Measurements from ENCODE around the gene C17orf114.

Gene C17orf114

DNA sequence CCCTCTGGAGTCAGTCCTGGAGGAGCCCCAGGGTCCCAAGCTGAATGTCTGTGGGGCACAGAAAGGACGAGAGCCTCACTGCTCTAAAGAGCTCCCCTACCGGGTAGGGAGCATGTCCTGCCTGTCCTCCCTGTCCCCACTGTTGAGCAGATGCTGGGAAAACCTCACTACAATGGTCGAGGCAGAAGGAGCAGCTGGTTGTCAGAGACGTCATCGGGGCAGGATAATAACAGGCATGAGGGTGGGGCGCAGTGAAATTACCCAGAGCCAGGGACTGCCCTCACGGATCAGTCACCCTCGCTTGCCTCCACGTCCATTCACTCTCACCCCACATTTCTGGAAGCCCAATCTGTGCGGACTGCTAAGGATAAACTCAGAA is 29.9 kb downstream of the C17orf114 start:
- intact Hi-C loops (cut with DNase I), result no loop called here
- H3K27me3 ChIP-seq, result peaks cover 0 to 20% (median 0%) of the 10 kb centered on the region in 3 donors

DNA sequence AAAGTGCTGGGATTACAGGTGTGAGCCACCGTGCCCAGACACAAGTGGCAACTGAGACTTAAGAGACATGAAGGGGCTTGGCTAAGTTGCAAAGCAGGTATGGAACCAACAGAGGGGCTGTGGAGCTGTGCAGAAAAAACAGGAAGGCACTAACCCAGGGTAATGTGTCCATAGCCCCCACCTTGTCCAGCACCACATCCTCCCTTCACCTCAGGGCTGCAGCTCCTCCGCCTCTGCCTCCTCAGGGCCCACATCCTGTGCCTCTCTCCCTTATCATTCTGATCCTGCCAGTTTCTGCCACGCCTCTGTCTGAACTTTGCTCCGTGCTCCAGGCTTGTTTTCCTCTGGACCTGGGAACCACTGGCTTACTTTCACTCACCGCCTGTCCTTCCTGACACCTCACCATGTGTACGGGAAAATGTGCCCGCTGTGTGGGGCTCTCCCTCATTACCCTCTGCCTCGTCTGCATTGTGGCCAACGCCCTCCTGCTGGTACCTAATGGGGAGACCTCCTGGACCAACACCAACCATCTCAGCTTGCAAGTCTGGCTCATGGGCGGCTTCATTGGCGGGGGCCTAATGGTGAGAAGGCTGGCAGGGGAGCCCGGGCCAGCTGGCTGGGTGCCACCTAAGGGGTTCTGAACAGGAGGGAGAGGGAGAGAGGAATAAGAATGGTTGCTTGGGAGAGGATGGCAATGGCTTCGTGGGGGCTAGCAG is 30.5 kb downstream of the C17orf114 start, which contains the start of gene TM4SF5:
TM4SF5 (plus strand) TSS at position 368 of the 716 bp plus-strand sequence; CDS start at position 405, 37 bp downstream.
- Histone ChIP-seq H3K4me3 (no peak within 1 kb of the TSS), H3K36me3 (no peaks in the 10 kb centered on the region), H3K9me3 (no peaks in the 10 kb centered on the region), H3K4me1 (no peaks in the 10 kb centered on the region), H3K27me3 (peaks cover 0 to 14% (median 0%) of the 10 kb centered on the region in 3 donors), H3K27ac (no peak within 1 kb of the TSS)
- 14 to 53% methylated on average over 13 of the region's 13 CpGs for WGBS, 2 donors
- no peak for DNase-seq
- intact Hi-C loops (cut with DNase I), result no loop called here
- no peak for TF ChIP-seq EP300 (IDR thresholded peaks at IDR 0.05)
- TF ChIP-seq POLR2A (IDR thresholded peaks at IDR 0.05), result no peak
- TF ChIP-seq, protein P1, sequence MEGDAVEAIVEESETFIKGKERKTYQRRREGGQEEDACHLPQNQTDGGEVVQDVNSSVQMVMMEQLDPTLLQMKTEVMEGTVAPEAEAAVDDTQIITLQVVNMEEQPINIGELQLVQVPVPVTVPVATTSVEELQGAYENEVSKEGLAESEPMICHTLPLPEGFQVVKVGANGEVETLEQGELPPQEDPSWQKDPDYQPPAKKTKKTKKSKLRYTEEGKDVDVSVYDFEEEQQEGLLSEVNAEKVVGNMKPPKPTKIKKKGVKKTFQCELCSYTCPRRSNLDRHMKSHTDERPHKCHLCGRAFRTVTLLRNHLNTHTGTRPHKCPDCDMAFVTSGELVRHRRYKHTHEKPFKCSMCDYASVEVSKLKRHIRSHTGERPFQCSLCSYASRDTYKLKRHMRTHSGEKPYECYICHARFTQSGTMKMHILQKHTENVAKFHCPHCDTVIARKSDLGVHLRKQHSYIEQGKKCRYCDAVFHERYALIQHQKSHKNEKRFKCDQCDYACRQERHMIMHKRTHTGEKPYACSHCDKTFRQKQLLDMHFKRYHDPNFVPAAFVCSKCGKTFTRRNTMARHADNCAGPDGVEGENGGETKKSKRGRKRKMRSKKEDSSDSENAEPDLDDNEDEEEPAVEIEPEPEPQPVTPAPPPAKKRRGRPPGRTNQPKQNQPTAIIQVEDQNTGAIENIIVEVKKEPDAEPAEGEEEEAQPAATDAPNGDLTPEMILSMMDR (IDR thresholded peaks at IDR 0.05), result no peak
- TF ChIP-seq POLR2AphosphoS5 (IDR thresholded peaks at IDR 0.05), result no peak

More for the DNA sequence above, 29.9 kb downstream of the C17orf114 start:
- WGBS, 2 donors, result 17 to 58% methylated on average over 10 of the region's 10 CpGs
- Histone ChIP-seq H3K27ac (no peak overlapping the region), H3K9me3 (no peaks in the 10 kb centered on the region), H3K36me3 (no peaks in the 10 kb centered on the region), H3K4me3 (no peak overlapping the region), H3K4me1 (no peaks in the 10 kb centered on the region)
- no peak for DNase-seq
- TF ChIP-seq POLR2A (IDR thresholded peaks at IDR 0.05) (no peak), EP300 (IDR thresholded peaks at IDR 0.05) (no peak), POLR2AphosphoS5 (IDR thresholded peaks at IDR 0.05) (no peak)
- TF ChIP-seq, protein P1 (IDR thresholded peaks at IDR 0.05), result no peak

DNA sequence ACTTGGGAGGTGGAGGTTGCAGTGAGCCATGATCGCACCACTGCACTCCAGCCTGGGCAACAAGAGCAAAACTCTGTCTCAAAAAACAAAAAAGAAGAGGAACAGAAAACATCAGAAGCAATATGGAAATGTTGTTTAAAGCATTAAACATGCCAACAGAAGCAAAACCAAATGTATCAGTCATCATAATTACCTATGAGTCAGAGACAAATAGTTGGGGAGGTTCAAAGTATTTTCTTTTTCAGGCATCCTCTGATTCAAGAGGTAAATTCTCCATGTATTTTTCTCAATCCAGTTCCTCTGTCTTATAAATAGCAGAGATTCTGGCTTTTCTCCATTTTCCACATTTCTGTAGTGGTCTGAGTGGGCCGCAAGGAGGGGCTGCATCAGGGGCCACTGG is 32.5 kb downstream of the C17orf114 start:
- DNase-seq, result no peak
- no peaks in the 10 kb centered on the region for H3K36me3 ChIP-seq
- no peak overlapping the region for H3K4me3 ChIP-seq
- intact Hi-C loops (cut with DNase I), result no loop called here
- H3K27ac ChIP-seq, result no peak overlapping the region
- TF ChIP-seq, protein P1 (IDR thresholded peaks at IDR 0.05), result no peak
- TF ChIP-seq EP300 (IDR thresholded peaks at IDR 0.05) (no peak), POLR2AphosphoS5 (IDR thresholded peaks at IDR 0.05) (no peak), POLR2A (IDR thresholded peaks at IDR 0.05) (no peak)
- no peaks in the 10 kb centered on the region for H3K4me1 ChIP-seq
- H3K27me3 ChIP-seq, result peaks cover 0 to 10% (median 0%) of the 10 kb centered on the region in 3 donors
- H3K9me3 ChIP-seq, result no peaks in the 10 kb centered on the region
- 91 to 98% methylated on average over 2 of the region's 2 CpGs for WGBS, 2 donors

DNA sequence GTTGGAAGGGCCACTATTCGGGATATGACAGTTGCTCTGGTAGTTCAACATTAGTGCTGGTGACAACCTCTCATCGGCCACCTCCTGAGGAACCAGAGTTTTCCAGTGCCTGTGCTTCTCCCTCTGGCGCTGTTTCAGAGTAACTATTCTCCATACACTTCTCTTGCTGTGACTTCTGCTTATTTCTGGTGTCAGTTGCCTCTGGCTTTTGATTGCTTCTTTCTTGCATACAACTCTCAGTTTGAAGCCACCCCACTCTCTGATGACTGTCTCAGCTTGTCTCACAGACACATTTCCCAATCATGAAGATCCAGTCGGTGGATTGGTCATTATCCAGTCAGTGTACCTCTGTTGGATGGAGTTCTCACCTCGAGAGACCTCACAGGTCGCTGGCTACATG is 33.8 kb downstream of the C17orf114 start:
- Histone ChIP-seq H3K36me3 (no peaks in the 10 kb centered on the region), H3K9me3 (no peaks in the 10 kb centered on the region), H3K4me1 (no peaks in the 10 kb centered on the region), H3K27me3 (peaks cover 0 to 10% (median 0%) of the 10 kb centered on the region in 3 donors), H3K4me3 (no peak overlapping the region), H3K27ac (peak overlapping the region in 1 of 4 donors; percentile 29)
- WGBS, 2 donors, result 88 to 92% methylated on average over 6 of the region's 6 CpGs
- intact Hi-C loops (cut with DNase I), result no loop called here
- TF ChIP-seq POLR2A (IDR thresholded peaks at IDR 0.05) (no peak), POLR2AphosphoS5 (IDR thresholded peaks at IDR 0.05) (no peak), EP300 (IDR thresholded peaks at IDR 0.05) (no peak)
- TF ChIP-seq, protein P1 (IDR thresholded peaks at IDR 0.05), result no peak
- no peak for DNase-seq

All from sigmoid colon (tissue), 6 donors.